GM23248 (cell line): ENCODE results near the gene MORN1. TPM values are rescaled to one million over a fixed set of nuclear protein-coding genes. Genes with fewer than 3 reads are reported as not detected.

Experiments
- DNase-seq: peaks from one replicate; pipeline ENCODE4 v3.0.0-alpha.2; 2015
- H2AFZ ChIP-seq: fragments of 200-600 bp; sonication (generic); 2 replicates; pipeline ENCODE4 v1.6.1; 2016; ENCODE audit warnings: antibody characterized with exemption
- H3F3A ChIP-seq: fragments of 200-600 bp; sonication (generic); 2 replicates; pipeline ENCODE4 v1.6.1; 2016; ENCODE audit warnings: mild to moderate bottlenecking, antibody characterized with exemption, mixed run types; ENCODE audit not compliant: insufficient read depth
- H3K27ac ChIP-seq: fragments of 200-600 bp; sonication (generic); 2 replicates; pipeline ENCODE4 v1.5.1; 2016; ENCODE audit warnings: mild to moderate bottlenecking
- H3K27me3 ChIP-seq: fragments of 200-600 bp; sonication (generic); replicated peaks from 2 replicates; pipeline ENCODE4 v1.6.1; 2016; ENCODE audit warnings: mild to moderate bottlenecking; ENCODE audit not compliant: insufficient read depth
- H3K36me3 ChIP-seq: fragments of 200-600 bp; sonication (generic); 2 replicates; pipeline ENCODE4 v1.6.1; 2016; ENCODE audit warnings: low read depth, mild to moderate bottlenecking
- H3K4me1 ChIP-seq: fragments of 200-600 bp; sonication (generic); 2 replicates; pipeline ENCODE4 v1.6.1; 2016; ENCODE audit warnings: mild to moderate bottlenecking; ENCODE audit not compliant: insufficient read depth
- H3K4me2 ChIP-seq: fragments of 200-600 bp; sonication (generic); one replicate; pipeline ENCODE4 v1.6.1; 2016; ENCODE audit warnings: mild to moderate bottlenecking; ENCODE audit not compliant: unreplicated experiment
- H3K4me3 ChIP-seq: fragments of 200-600 bp; sonication (generic); 2 replicates; pipeline ENCODE4 v1.5.1; 2016; ENCODE audit warnings: mild to moderate bottlenecking
- H3K79me2 ChIP-seq: fragments of 200-600 bp; sonication (generic); 2 replicates; pipeline ENCODE4 v1.6.1; 2016; ENCODE audit warnings: mild to moderate bottlenecking; ENCODE audit not compliant: insufficient read depth
- H3K9ac ChIP-seq: fragments of 200-600 bp; sonication (generic); 2 replicates; pipeline ENCODE4 v1.6.1; 2016; ENCODE audit warnings: mild to moderate bottlenecking
- H3K9me2 ChIP-seq: fragments of 200-600 bp; sonication (generic); 2 replicates; pipeline ENCODE4 v1.6.1; 2016; ENCODE audit warnings: mixed run types, mild to moderate bottlenecking, moderate library complexity; ENCODE audit not compliant: insufficient read depth
- H3K9me3 ChIP-seq: fragments of 200-600 bp; sonication (generic); one replicate; pipeline ENCODE4 v1.6.1; 2017; ENCODE audit warnings: low read depth
- H4K20me1 ChIP-seq: fragments of 200-600 bp; sonication (generic); 2 replicates; pipeline ENCODE4 v1.6.0; 2016; ENCODE audit not compliant: insufficient read depth
- EZH2 ChIP-seq: fragments of 200-600 bp; sonication (generic); IDR thresholded peaks from 2 replicates; pipeline ENCODE4 v1.6.1; 2018; ENCODE audit warnings: antibody characterized with exemption, mild to moderate bottlenecking; ENCODE audit not compliant: insufficient read depth, poor library complexity, severe bottlenecking
- EZH2phosphoT487 ChIP-seq: fragments of 200-600 bp; sonication (generic); IDR thresholded peaks from 2 replicates; pipeline ENCODE4 v1.6.1; 2018; ENCODE audit warnings: antibody characterized with exemption, moderate library complexity, mild to moderate bottlenecking, low read depth; ENCODE audit not compliant: insufficient read depth
- WGBS, 2 experiments: methylation state at CpG; one replicate each; pipeline ENCODE4 v1.1.6; 2015 to 2017; ENCODE audit warnings: low lambda C conversion rate in 2 of 2, low coverage in 1 of 2; ENCODE audit errors: missing lambda C conversion rate in 2 of 2; 5-methylcytosine and 5-hydroxymethylcytosine counted together
- in situ Hi-C: fragments of 300-500 bp; cut with MboI; formaldehyde crosslinking; loops from 2 replicates; pipeline ENCODE4 v1.15.0; 2020
- polyA plus RNA-seq: library from polyadenylated mRNA; unstranded; fragments of >200 nt; fragmentation: Nextera tagmentation; extraction: Ambion mirVana; gene quantifications from 2 replicates; pipeline ENCODE4 v1.2.1, GENCODE V29; 2016
- total RNA-seq: library from RNA; depleted of rRNA; stranded (reverse); fragments of >200 nt; shearing (Covaris generic); gene quantifications from 2 replicates; pipeline ENCODE4 v1.2.3, GENCODE V29; 2014

Gene MORN1
- total and polyA plus RNA-seq, 2 experiments from 2014 or later = 7.2 to 8.8 TPM

GRCh38 chr1:2408859-2409276 is 17.5 kb upstream of the MORN1 start:
- peaks cover 22% of the 10 kb centered on the region for H3K79me2 ChIP-seq
- peaks cover 4% of the 10 kb centered on the region; the same call in 1 of the 2 replicates for H3K36me3 ChIP-seq
- H2AFZ ChIP-seq = no peak overlapping the region
- H3K4me3 ChIP-seq = no peak overlapping the region
- H3F3A ChIP-seq = peaks cover 17% of the 10 kb centered on the region
- 95 to 99% methylated on average over 11 to 13 of the region's 13 CpGs for WGBS, 2 experiments
- no peaks in the 10 kb centered on the region for H4K20me1 ChIP-seq
- no peaks in the 10 kb centered on the region for H3K4me1 ChIP-seq
- in situ Hi-C loops = loop anchor here (25.0 kb wide), 1 partner anchor 603 kb away; the partner anchor contains the start of gene ACTRT2
- DNase-seq = no peak
- TF ChIP-seq EZH2phosphoT487 (no peak), EZH2 (no peak)
- no peaks in the 10 kb centered on the region for H3K9me3 ChIP-seq
- H3K9ac ChIP-seq = no peak overlapping the region
- no peaks in the 10 kb centered on the region for H3K9me2 ChIP-seq
- H3K4me2 ChIP-seq = no peak overlapping the region
- H3K27me3 ChIP-seq = no peaks in the 10 kb centered on the region
- no peak overlapping the region for H3K27ac ChIP-seq

- Histone ChIP-seq H4K20me1 (no peaks in the 10 kb centered on the region), H3K4me2 (no peak overlapping the region), H2AFZ (no peak overlapping the region), H3K4me1 (no peaks in the 10 kb centered on the region), H3K36me3 (peaks cover 7% of the 10 kb centered on the region; the same call in 1 of the 2 replicates), H3K79me2 (peaks cover 25% of the 10 kb centered on the region), H3K4me3 (no peak overlapping the region), H3K9me2 (no peaks in the 10 kb centered on the region), H3K9me3 (no peaks in the 10 kb centered on the region), H3K9ac (no peak overlapping the region), H3K27me3 (no peaks in the 10 kb centered on the region), H3K27ac (no peak overlapping the region), H3F3A (peaks cover 20% of the 10 kb centered on the region)
- TF ChIP-seq EZH2phosphoT487 (no peak), EZH2 (no peak)
- WGBS, 2 experiments = 89 to 92% methylated on average over 23 to 24 of the region's 24 CpGs
- DNase-seq = no peak
- in situ Hi-C loops = loop anchor here (25.0 kb wide), 1 partner anchor 604 kb away; the partner anchor contains the start of gene ACTRT2
These were observed 17.1 kb upstream of the MORN1 start for GRCh38 chr1:2408456-2408855.

- H3K4me3 ChIP-seq = no peak overlapping the region
- no peaks in the 10 kb centered on the region for H3K4me1 ChIP-seq
- H3F3A ChIP-seq = peaks cover 20% of the 10 kb centered on the region
- H3K9me2 ChIP-seq = no peaks in the 10 kb centered on the region
- H3K9me3 ChIP-seq = no peaks in the 10 kb centered on the region
- H3K27me3 ChIP-seq = no peaks in the 10 kb centered on the region
- H3K4me2 ChIP-seq = no peak overlapping the region
- peaks cover 12% of the 10 kb centered on the region for H3K36me3 ChIP-seq
- peaks cover 29% of the 10 kb centered on the region for H3K79me2 ChIP-seq
- no peak overlapping the region for H3K9ac ChIP-seq
- H4K20me1 ChIP-seq = no peaks in the 10 kb centered on the region
- WGBS, 2 experiments = 96% methylated on average over 8 of the region's 8 CpGs
- in situ Hi-C loops = loop anchor here (25.0 kb wide), 1 partner anchor 604 kb away; the partner anchor contains the start of gene ACTRT2
- no peak for TF ChIP-seq EZH2phosphoT487
- no peak for TF ChIP-seq EZH2
- H2AFZ ChIP-seq = no peak overlapping the region
- no peak for DNase-seq
- no peak overlapping the region for H3K27ac ChIP-seq
These were observed 16.6 kb upstream of the MORN1 start for GRCh38 chr1:2407991-2408275.

- Histone ChIP-seq H3K9me3 (no peaks in the 10 kb centered on the region), H3K79me2 (peaks cover 35% of the 10 kb centered on the region), H2AFZ (no peak overlapping the region), H3K9me2 (no peaks in the 10 kb centered on the region), H3K27ac (no peak overlapping the region), H3K9ac (no peak overlapping the region), H3K4me2 (no peak overlapping the region), H3F3A (peaks cover 20% of the 10 kb centered on the region), H3K4me3 (no peak overlapping the region), H4K20me1 (no peaks in the 10 kb centered on the region), H3K4me1 (no peaks in the 10 kb centered on the region), H3K36me3 (peaks cover 15% of the 10 kb centered on the region), H3K27me3 (no peaks in the 10 kb centered on the region)
- no peak for TF ChIP-seq EZH2phosphoT487
- no peak for TF ChIP-seq EZH2
- in situ Hi-C loops = loop anchor here (25.0 kb wide), 1 partner anchor 605 kb away; the partner anchor contains the start of gene ACTRT2
- WGBS, 2 experiments = 82 to 88% methylated on average over 24 to 25 of the region's 25 CpGs
- DNase-seq = no peak
These were observed 16.0 kb upstream of the MORN1 start for GRCh38 chr1:2407166-2407990.
